Liver (tissue), 9 donors: ENCODE data around the gene FOXC2. TPM values are rescaled to one million over a fixed set of nuclear protein-coding genes. Genes with fewer than 3 reads are reported as not detected.
"Not testable (repeated sequence)": the region's sequence is repeated elsewhere in the genome, so short reads cannot be mapped to it uniquely, and the experiment has no call there.

Experiments used
- DNase-seq: peaks from one replicate; pipeline ENCODE4 v3.0.0-alpha.2; 2017; ENCODE audit warnings: low spot score
- H3K27ac ChIP-seq, 2 donors: one replicate each; pipeline ENCODE4 v1.7.0; 2013; ENCODE audit warnings: inconsistent platforms in 2 of 2, low read length in 2 of 2, control low read depth in 1 of 2, low read depth in 1 of 2, mild to moderate bottlenecking in 1 of 2
- H3K27me3 ChIP-seq, 4 donors: one replicate each; pipeline versions ENCODE4 v1.6.1 to v1.7.0; 2013; ENCODE audit warnings: low read length in 3 of 4, inconsistent platforms in 1 of 4, mild to moderate bottlenecking in 1 of 4, moderate library complexity in 1 of 4; ENCODE audit not compliant: control insufficient read depth in 4 of 4, insufficient read depth in 4 of 4
- H3K36me3 ChIP-seq, 4 donors: one replicate each; pipeline versions ENCODE4 v1.6.1 to v1.7.0; 2013; ENCODE audit warnings: low read length in 3 of 4, mild to moderate bottlenecking in 3 of 4, low read depth in 1 of 4, moderate library complexity in 1 of 4; ENCODE audit not compliant: control insufficient read depth in 4 of 4, insufficient read depth in 3 of 4
- H3K4me1 ChIP-seq, 4 donors: one replicate each; pipeline versions ENCODE4 v1.6.1 to v1.7.0; 2013; ENCODE audit warnings: low read length in 3 of 4, mild to moderate bottlenecking in 3 of 4, moderate library complexity in 1 of 4; ENCODE audit not compliant: control insufficient read depth in 4 of 4, insufficient read depth in 4 of 4
- H3K4me3 ChIP-seq, 3 donors: one replicate each; pipeline versions ENCODE4 v1.6.1 to v1.7.0; 2013; ENCODE audit warnings: low read length in 3 of 3, control low read depth in 1 of 3, low read depth in 1 of 3, mild to moderate bottlenecking in 1 of 3
- H3K9ac ChIP-seq, 2 donors: one replicate each; pipeline ENCODE4 v1.7.0; 2013; ENCODE audit warnings: low read length in 2 of 2, mild to moderate bottlenecking in 2 of 2, moderate library complexity in 2 of 2, control low read depth in 1 of 2, low read depth in 1 of 2
- H3K9me3 ChIP-seq, 4 donors: one replicate each; pipeline versions ENCODE4 v1.6.1 to v1.7.0; 2013; ENCODE audit warnings: low read length in 3 of 4; ENCODE audit not compliant: control insufficient read depth in 4 of 4
- EGR1 ChIP-seq, 2 donors: IDR thresholded peaks; 2 replicates each; pipeline ENCODE4 v1.6.1; 2016 to 2018; ENCODE audit warnings: antibody characterized with exemption in 2 of 2, low read depth in 2 of 2
- FOXA1 ChIP-seq: IDR thresholded peaks from 2 replicates; pipeline ENCODE4 v1.6.1; 2016; ENCODE audit warnings: antibody characterized with exemption
- FOXA2 ChIP-seq: IDR thresholded peaks from 2 replicates; pipeline ENCODE4 v1.6.1; 2016; ENCODE audit warnings: antibody characterized with exemption
- GABPA ChIP-seq, 2 donors: IDR thresholded peaks in 1 of 2; conservative IDR thresholded peaks in 1 of 2; 2 replicates each; pipeline ENCODE4 v1.6.1; 2016; ENCODE audit warnings: antibody characterized with exemption in 2 of 2, mild to moderate bottlenecking in 1 of 2, moderate library complexity in 1 of 2
- HNF4A ChIP-seq, 2 donors: conservative IDR thresholded peaks; 2 replicates each; pipeline ENCODE4 v1.6.1; 2016; ENCODE audit warnings: antibody characterized with exemption in 2 of 2, mild to moderate bottlenecking in 2 of 2
- JUND ChIP-seq, 2 donors: IDR thresholded peaks; 2 replicates each; pipeline ENCODE4 v1.6.1; 2016; ENCODE audit warnings: antibody characterized with exemption in 2 of 2
- MAX ChIP-seq: IDR thresholded peaks from 2 replicates; pipeline ENCODE4 v1.6.1; 2016; ENCODE audit warnings: antibody characterized with exemption
- NR2F2 ChIP-seq: IDR thresholded peaks from 2 replicates; pipeline ENCODE4 v1.6.1; 2016; ENCODE audit warnings: antibody characterized with exemption
- RAD21 ChIP-seq, 2 donors: IDR thresholded peaks; 2 replicates each; pipeline ENCODE4 v1.6.1; 2016; ENCODE audit warnings: antibody characterized with exemption in 2 of 2, mild to moderate bottlenecking in 2 of 2
- REST ChIP-seq: IDR thresholded peaks from 2 replicates; pipeline ENCODE4 v1.6.1; 2016; ENCODE audit warnings: antibody characterized with exemption, mild to moderate bottlenecking
- RXRA ChIP-seq, 2 donors: IDR thresholded peaks; 2 replicates each; pipeline ENCODE4 v1.6.1; 2017 to 2018; ENCODE audit warnings: antibody characterized with exemption in 2 of 2, mild to moderate bottlenecking in 1 of 2
- YY1 ChIP-seq: IDR thresholded peaks from 2 replicates; pipeline ENCODE4 v1.6.1; 2016; ENCODE audit warnings: antibody characterized with exemption, mild to moderate bottlenecking
- ZBTB33 ChIP-seq: IDR thresholded peaks from 2 replicates; pipeline ENCODE4 v1.6.1; 2016; ENCODE audit warnings: antibody characterized with exemption
- WGBS: extraction: QIAGEN DNeasy Blood & Tissue Kit; methylation state at CpG from one replicate; pipeline ENCODE4 v1.1.7; 2013; 5-methylcytosine and 5-hydroxymethylcytosine counted together
- polyA plus RNA-seq, 2 donors: library from polyadenylated mRNA; stranded (reverse) in 1 of 2; unstranded in 1 of 2; fragments of 200-250 nt in 1 of 2; fragments of >200 nt in 1 of 2; fragmentation: Nextera tagmentation in 1 of 2; extraction: Ambion mirVana in 1 of 2; gene quantifications; one replicate each; pipeline versions ENCODE4 v1.2.1 to v1.2.3, GENCODE V29; 2013 to 2015
- total RNA-seq, 2 donors: library from RNA; depleted of rRNA; stranded (reverse); fragments of >200 nt; gene quantifications; one replicate each; pipeline ENCODE4 v1.2.3, GENCODE V29; 2014
- donor health status: healthy.
- donor health status: healthy.
- donor health status: healthy.
- donor health status: healthy.
- donor health status: healthy.

FOXC2 gene
- total and polyA plus RNA-seq, 4 donors = 0.03 to 0.09 (median 0.08) TPM; not detected in 1

- no peak overlapping the region for H3K27ac ChIP-seq
- H3K4me3 ChIP-seq = no peak overlapping the region
- 91% methylated on average over 3 of the region's 3 CpGs for WGBS
- TF ChIP-seq MAX (no peak), ZBTB33 (no peak), FOXA2 (no peak), NR2F2 (no peak), JUND (IDR thresholded peaks at IDR 0.05) (no peak), FOXA1 (no peak), HNF4A (conservative IDR thresholded peaks at IDR 0.05) (no peak), EGR1 (IDR thresholded peaks at IDR 0.05; ENCODE audit: low read depth in 2 of 2) (no peak), GABPA (IDR thresholded peaks at IDR 0.05 in 1 of 2, conservative IDR thresholded peaks at IDR 0.05 in 1 of 2) (no peak), REST (no peak), RAD21 (IDR thresholded peaks at IDR 0.05) (no peak), YY1 (no peak), RXRA (IDR thresholded peaks at IDR 0.05) (no peak)
- H3K36me3 ChIP-seq = no peaks in the 10 kb centered on the region
- H3K4me1 ChIP-seq = no peaks in the 10 kb centered on the region
- peaks cover 0 to 19% (median 5%) of the 10 kb centered on the region in 4 donors for H3K27me3 ChIP-seq
- no peak overlapping the region for H3K9ac ChIP-seq
- no peaks in the 10 kb centered on the region for H3K9me3 ChIP-seq
- no peak for DNase-seq
Observed at GRCh38 chr16:86587487-86587886, 20.9 kb downstream of the FOXC2 start.

- peaks cover 0 to 21% (median 4%) of the 10 kb centered on the region in 4 donors for H3K27me3 ChIP-seq
Observed at GRCh38 chr16:86587955-86588354, 21.3 kb downstream of the FOXC2 start.

More at GRCh38 chr16:86587955-86588354, 21.3 kb downstream of the FOXC2 start:
- not testable (repeated sequence) for H3K9me3 ChIP-seq, H3K9ac ChIP-seq, H3K36me3 ChIP-seq, H3K4me3 ChIP-seq, H3K27ac ChIP-seq, DNase-seq, H3K4me1 ChIP-seq
- 80% methylated on average over 3 of the region's 3 CpGs for WGBS
